IPS-18c (cell line): ENCODE results near the gene DOK3.

Experiments used
- H3K4me3 ChIP-seq: 2 replicates; pipeline ENCODE4 v1.7.0; 2013; ENCODE audit warnings: low read depth, mild to moderate bottlenecking, low read length, moderate library complexity; ENCODE audit not compliant: insufficient read depth
- H3K9me3 ChIP-seq: one replicate; pipeline ENCODE4 v1.6.1; 2013; ENCODE audit warnings: mild to moderate bottlenecking, low read length, moderate library complexity; ENCODE audit not compliant: control insufficient read depth, insufficient read depth

Gene DOK3

DNA sequence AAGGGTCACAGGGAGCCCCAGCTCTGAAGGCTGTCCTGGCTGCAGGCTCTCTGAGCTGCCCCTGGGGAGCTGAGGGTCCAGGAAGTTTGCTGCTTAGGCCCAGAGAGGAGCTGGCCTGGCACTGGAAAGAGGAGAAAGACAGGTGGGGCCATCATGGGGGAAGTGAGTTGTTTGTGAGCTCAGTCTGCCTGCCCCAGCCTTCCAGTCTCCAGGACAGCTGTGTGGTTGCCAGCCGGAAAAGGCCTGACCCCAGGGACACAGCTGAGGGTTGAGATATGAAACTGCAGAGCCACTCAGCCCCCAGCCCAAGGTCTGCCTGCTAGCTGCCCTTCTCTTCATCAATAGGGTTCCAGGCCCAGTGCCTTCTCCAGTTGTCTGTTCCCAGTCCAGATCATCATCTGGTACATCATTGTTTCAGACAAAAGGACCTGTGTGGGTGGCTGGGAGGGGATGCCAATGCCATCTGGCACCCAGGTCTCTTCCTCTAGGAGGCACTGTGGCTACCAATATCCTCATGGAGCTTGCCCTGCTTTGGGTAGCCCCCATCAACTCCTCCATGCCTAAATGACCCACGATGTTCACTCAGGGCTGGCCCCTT lies 11.4 kb upstream of the DOK3 start:
- H3K4me3 ChIP-seq = no peak overlapping the region

DNA sequence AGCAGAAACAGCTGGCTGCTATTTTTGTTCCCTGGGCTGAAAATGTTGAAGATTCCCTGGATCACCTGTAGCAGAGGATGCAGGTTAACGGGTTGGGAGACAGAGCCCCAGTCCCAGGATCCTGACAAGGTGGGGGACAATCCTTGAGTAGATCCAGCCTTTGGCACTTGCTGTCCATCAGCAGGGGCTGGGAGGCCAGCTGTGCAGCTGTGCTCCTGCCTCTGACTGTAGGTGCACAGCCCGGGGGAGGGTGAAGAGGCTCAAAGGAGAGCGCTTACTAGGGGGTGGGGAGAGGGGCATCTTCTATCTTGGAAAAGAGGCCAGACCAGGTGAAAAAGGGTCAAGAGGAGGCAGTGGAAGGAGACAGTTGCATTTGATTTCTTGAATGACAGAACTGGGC lies 10.6 kb upstream of the DOK3 start:
- Histone ChIP-seq H3K9me3 (no peaks in the 10 kb centered on the region), H3K4me3 (no peak overlapping the region)

More for the DNA sequence above, 11.4 kb upstream of the DOK3 start:
- H3K9me3 ChIP-seq = no peaks in the 10 kb centered on the region

- H3K9me3 ChIP-seq = no peaks in the 10 kb centered on the region
- H3K4me3 ChIP-seq = no peak overlapping the region
These were observed 10.0 kb upstream of the DOK3 start for GRCh38 chr5:177519463-177520235.

GRCh38 chr5:177516601-177517568 lies 7.3 kb upstream of the DOK3 start, which contains the start of gene DDX41:
Gene DDX41 (minus strand): TSS chr5:177516961. CDS start chr5:177516945, 16 bp downstream.
- Histone ChIP-seq H3K9me3 (no peaks in the 10 kb centered on the region), H3K4me3 (peak within 1 kb of the TSS; percentile 95)

DNA sequence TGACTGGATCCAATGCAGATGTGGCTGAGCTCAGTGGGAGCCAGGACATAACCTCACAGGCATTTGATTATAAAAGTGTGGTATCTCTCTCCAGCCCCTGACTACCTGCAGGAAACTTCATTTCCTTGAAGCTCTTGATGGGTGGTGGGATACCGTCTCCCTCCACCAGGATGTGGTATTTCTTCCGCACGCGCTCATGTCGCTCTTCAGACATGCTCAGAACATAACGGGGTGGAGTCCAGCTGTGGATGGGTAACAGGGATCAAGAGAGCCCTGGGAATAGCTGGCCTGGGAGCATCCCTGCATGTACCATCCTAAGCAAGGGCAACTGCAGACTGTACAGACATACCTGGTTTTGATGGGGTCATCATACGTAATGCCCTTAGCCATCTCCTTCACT lies 6.0 kb upstream of the DOK3 start:
- Histone ChIP-seq H3K4me3 (0 out of 2 replicates have a peak overlapping the region, but pooled peaks have one; percentile 95), H3K9me3 (no peaks in the 10 kb centered on the region)

GRCh38 chr5:177514541-177514940 lies 4.9 kb upstream of the DOK3 start:
- H3K4me3 ChIP-seq = no peak overlapping the region
- no peaks in the 10 kb centered on the region for H3K9me3 ChIP-seq

GRCh38 chr5:177513500-177513899 lies 3.9 kb upstream of the DOK3 start:
- no peaks in the 10 kb centered on the region for H3K9me3 ChIP-seq
- no peak overlapping the region for H3K4me3 ChIP-seq

- Histone ChIP-seq H3K4me3 (no peak overlapping the region), H3K9me3 (no peaks in the 10 kb centered on the region)
These were observed 3.2 kb upstream of the DOK3 start for GRCh38 chr5:177512736-177513380.

DNA sequence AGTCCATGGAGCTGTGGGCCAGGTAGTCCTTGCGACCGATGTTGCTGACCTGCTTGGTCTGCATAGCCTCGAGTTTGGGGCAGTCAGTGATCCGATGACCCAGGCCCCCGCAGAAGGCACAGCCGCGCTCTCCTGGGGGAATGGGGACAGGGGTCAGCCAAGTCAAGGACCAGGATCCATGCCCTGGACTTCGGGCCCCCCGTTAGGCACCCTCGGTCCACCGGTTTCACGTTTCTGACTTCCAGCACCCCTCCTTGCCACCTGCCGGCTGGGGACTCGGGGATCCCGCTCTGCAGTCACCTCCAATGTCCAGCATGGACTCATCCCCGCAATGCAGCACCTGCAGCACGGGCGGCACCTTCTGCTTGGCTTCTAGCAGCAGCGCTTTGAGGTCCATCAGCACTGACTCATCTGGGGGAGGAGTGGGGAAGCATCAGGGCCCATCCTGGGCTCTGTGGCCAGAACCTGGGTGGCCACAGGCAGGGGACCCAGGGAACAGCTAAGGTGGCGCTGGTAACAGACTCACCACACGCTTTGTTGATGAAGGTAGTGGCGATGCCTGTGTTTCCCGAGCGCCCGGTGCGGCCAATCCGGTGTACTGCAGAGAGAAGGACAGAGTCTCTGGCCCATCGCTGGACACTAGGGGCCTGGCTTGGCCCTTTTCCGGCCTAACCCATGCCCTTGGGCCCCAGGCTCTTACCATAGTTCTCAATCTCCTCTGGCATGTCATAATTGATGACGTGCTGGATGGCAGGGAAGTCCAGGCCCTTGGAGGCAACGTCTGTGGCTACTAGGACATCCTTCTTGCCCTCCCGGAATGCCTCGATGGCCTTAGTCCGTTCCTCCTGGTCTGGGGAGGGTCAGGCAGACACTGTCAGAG lies 2.4 kb upstream of the DOK3 start:
- Histone ChIP-seq H3K4me3 (no peak overlapping the region), H3K9me3 (no peaks in the 10 kb centered on the region)

DNA sequence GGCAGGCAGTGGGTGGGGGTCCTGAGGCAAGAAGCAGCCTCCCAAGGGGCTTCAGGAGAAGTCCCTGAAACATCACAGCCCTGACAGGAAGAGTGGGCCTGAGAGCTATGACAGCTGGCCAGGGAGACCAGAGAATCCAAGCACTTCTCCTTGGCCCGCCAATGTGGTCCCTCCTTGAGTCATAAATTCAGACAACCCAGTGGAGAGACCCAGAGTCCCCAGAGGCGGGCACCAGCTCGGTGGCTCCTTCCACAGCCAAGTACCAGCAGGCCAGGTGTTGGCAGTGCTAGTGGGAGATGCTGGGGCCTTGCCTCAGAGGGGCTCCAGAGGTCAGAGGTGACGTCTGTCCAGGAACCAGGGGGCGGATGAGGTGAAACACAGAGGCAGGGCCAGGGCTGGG lies 1.6 kb upstream of the DOK3 start:
- H3K9me3 ChIP-seq = no peaks in the 10 kb centered on the region
- H3K4me3 ChIP-seq = no peak overlapping the region

- no peak overlapping the region for H3K4me3 ChIP-seq
- H3K9me3 ChIP-seq = no peaks in the 10 kb centered on the region
These were observed 984 bp upstream of the DOK3 start for GRCh38 chr5:177510567-177511053.

- Histone ChIP-seq H3K9me3 (no peaks in the 10 kb centered on the region), H3K4me3 (no peak overlapping the region)
These were observed 453 bp upstream of the DOK3 start for GRCh38 chr5:177509991-177510566.

GRCh38 chr5:177508837-177509236 lies 789 bp downstream of the DOK3 start:
- Histone ChIP-seq H3K4me3 (no peak overlapping the region), H3K9me3 (no peaks in the 10 kb centered on the region)

GRCh38 chr5:177508221-177508611 lies 1.4 kb downstream of the DOK3 start:
- Histone ChIP-seq H3K9me3 (no peaks in the 10 kb centered on the region), H3K4me3 (no peak overlapping the region)

- H3K4me3 ChIP-seq = no peak overlapping the region
- H3K9me3 ChIP-seq = no peaks in the 10 kb centered on the region
These were observed 1.9 kb downstream of the DOK3 start for GRCh38 chr5:177507596-177508220.
